GM21390 (cell line): ENCODE measurements around the gene UBN1.

Experiments used
- ATAC-seq: cut with Tn5 transposase; IDR thresholded peaks from one replicate; pipeline ENCODE4 v1.9.1; 2021; ENCODE audit not compliant: unreplicated experiment

The UBN1 gene

DNA sequence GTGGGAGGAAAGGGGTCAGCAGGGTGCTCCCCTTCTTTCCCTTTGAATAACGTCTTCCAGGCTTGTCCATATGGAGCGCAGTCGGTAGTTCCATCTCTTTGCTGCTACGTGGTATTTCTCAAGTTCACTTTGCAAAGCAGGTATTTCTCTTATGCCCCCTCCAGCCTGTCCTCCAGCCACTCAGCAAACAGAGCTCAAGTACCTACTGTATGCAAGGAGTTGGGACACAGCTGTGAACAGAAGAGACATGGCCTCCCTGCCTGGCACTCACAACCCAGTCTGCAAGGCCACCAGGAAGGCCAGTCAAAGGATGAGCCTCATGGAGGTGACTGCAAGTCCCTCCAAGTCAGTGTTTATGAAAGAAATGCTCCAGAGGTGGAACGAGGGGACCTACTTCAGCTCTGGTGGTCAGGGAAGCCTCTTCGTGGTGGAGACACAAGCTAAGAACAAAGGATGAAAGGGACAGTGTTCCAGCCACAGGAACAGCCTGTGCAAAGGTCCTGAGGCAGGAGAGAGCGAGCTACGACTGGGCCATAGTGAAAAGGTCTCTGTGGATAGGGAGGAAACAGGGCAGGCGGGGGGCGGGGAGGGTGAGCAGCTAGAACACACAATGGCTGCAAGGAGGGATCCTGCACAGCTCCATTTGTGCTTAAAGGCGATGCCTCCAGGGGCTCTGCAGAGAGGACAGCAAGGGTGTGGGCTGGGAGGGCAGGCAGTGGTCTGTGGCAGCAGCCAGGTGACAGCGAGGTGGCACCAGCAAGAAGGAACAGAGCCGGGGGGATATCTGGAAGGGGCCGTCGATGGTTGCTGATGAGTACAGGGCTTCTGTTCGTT lies 57.0 kb downstream of the UBN1 start:
- ATAC-seq, result no peak

DNA sequence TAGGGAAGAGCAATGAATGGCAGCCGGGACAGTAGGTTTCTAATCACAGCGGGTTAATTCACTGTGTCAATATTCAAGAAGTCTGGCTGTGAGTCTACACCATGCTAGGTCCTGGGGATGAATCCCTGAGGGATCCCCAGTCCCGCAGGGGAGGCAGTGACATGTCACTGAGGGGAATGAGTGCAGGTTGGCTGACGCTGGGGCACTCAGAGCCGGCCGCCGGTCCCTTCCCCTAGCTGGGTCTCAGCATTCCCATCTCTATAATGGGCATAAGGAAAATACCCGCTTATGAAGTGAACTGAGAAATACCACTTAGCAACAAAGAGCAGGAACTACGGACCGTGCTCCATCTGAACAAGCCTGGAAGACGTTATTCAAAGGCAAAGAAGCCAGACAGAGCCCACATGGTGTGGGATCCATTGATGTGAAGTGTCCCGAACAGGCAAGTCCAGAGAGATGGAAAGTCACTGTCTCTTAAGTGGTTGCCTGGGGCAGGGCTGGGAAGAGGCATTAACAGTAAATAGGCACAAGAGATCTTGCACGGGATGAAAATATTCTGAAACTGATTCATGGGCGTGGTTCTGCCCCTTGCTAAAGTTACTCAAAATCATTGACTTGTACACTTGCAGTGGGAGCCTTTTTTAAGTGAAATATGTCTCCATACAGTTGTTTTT lies 57.8 kb downstream of the UBN1 start:
- no peak for ATAC-seq

DNA sequence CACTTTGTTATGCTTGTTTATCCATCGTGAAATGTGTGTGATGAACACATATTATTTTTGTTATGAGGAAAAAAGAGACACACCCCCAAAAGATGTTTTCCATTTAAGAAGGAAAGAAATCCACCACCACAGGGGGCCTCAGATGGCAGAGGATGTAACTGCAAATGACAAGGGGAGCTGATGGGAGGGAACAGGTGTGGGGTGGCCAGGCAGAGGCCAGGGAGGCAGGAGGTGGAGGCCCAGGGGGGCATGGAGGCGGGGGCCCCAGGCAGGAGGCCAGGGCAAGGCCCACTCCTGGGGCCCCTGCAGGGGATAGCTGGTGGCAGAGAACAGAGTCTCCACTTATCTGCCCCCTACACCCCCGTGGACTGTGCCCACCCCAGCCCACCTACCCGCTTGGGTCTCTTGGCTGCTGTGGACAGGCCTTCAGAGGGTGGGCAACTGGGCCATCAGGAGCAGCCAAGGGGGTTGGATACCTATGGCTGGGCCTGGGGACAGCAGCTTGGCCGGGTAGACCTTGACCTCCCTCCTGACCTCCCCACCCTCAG lies 61.6 kb downstream of the UBN1 start:
- no peak for ATAC-seq

DNA sequence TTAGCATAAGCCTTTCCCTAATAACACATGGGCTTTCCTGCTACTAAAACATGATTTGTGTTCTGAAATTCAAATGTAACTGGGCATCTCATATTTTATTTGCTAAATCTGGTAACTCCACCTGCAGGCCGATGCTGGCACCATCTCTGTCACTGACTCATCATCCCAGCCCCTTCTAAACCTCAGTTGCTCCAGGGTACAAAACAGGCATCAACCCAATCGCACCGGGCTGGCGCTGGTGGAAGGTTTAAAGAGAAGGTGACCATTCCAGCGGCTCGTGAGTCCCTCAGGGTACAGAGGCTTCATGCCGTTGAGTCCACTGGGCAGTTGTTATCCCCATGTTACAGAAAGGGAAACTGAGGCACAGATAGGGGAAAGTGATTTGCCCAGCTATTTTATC lies 62.5 kb downstream of the UBN1 start:
- ATAC-seq, result no peak

DNA sequence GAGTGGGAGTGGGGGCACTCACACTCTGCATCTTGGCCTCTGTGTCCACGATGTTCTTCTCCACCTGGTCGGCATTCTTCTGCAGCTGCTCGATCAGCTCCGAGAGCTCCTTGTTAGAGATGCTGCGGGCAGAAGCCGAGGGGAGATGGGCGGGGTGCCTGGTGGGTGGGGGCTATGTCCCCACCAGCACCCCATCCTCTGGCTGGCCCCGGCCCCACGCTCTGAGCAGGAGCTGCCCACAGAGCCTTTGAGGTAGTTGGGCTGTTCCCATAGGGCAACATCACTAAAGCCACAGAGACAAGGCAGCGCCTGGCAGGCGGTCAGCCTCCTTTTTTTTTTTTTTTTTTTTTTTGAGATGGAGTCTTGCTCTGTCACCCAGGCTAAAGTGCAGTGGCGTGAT lies 63.5 kb downstream of the UBN1 start:
- ATAC-seq, result no peak

DNA sequence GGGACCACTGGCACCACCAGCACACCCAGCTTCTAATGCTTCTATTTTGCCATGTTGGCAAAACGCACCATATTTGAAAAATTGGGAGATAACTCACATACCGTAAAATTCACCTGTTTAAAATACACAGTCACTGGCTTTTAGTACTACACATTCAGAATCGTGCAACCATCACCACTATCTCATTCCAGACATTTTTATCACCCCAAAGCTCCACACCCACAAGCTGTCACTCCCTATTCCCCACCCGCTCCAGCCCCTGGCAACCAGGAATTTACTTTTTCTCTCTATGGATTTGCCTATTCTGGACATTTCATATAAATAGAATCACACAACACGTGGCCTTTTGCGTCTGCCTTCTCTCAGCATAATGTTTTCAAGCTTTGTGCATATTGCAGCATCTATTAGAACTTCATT lies 64.7 kb downstream of the UBN1 start:
- ATAC-seq, result no peak

DNA sequence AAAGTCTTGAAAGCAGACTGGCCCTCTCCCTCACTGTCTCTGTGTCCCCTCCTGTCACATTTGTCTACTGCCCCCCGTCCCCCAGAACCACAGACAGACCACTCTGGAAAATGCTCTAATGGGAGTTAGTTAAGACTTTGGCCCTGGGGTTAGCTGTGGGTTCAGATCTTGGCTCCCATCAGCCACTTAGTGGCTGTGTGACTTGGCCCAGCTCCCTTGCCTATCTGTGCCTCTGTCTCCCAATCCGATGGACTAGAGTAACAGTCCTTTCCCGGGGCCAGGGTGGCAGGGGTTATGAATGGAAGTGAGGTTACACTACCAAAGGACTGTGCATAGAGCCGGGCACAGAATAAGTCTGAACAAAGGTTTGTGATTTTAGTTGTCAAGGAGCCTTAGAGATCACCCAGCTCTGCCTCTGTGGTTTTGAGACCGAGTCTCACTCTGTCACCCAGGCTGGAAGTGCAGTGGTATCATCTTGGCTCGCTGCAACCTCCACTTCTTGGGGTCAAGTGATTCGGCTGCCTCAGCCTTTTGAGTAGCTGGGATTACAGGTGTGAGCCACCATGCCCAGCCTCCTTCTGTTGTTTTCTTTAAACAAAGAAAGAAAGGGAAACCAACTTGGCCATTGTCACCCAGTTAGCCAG lies 66.0 kb downstream of the UBN1 start:
- no peak for ATAC-seq

DNA sequence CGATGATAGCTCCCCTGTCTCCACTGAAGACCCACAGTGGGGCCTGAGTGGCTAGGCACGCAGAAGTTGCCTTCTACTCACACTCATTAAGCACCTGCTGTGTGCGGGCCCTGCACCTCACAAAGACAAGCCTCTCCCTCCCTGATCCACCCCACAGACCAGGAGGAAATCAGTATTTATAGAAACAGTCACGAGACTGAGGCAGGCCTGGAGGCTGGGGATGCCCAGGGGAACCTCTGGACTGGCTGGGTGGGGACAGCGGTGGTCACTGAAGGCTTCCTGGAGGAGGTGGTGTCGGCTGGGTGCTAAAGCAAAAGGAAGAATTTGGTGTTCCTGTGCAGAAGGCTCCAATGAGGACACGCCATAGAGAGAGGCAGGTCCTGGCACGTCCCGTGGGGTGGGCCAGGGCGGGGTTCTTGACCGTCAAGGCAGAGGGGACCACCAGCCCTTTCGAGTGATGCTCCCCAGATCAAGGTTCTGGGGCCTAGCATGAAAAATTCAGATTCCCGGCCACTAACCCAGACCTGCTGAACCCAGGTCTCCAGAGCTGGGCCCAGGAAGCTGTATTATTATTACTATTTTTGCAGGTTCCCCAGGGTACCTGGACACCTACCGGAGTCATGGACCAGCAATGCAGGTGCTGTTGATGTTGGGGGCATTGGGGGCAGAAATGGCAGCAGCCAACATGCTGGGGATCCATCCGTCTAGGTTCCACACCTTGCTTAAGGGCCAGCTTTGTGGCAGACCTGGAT lies 66.7 kb downstream of the UBN1 start:
- ATAC-seq, result no peak

DNA sequence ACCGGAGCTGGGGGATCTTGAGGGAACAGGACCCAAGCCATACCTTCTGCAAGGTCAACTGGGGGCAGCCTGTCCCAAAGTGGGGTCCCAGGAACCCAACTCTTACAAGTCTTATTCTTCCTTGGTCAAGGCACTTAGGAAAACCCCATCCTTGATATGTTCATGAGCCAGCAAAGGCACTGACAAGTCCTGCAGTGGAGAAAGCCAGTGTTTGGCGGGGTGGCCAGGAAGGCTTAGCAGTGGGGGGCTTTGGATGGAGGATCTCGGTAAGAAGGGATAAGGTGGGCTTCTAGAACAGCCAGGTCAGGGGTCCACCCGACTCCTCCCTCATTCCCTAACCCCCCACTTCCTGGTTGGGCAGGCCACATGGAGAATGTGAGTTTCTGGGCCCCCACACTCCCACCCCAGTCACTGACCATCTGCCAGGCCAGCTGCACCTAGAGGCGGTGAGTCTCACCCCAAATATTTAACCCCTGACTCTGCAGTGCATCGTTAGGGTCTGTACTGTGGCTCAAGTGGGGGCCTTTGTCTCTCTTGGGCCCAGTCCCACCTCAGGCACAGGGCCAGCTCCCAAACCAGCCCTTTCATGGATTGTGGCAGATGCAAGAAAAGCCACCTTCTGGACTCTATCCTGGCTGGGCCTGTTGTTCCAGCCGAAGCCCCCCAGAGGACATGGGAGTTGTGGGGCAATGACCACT lies 67.4 kb downstream of the UBN1 start:
- no peak for ATAC-seq

DNA sequence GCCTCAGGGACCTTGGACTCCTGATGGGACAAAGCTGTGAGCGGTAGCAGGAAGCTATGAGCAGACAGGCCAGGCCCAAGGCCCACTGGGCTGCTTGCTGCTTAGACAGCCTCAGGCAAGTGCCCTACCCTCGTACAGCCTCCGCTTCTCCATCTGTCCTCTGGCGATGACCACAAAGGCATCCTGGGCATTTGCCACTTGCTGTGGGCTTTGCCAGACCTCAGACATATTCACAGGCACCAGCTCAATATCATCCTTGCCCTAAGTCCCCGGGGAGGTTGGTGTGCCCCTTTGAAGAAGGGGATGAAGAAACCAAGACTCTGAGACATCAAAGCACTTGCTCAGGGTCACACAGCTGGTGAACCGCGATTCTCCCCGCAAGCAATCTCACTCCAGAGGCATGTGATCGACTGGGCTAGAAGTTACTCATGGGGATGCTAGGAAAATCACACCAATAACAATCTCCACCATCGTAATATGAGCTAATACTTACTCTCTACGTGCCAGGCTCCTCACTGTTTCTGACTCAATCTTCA lies 68.0 kb downstream of the UBN1 start:
- no peak for ATAC-seq

DNA sequence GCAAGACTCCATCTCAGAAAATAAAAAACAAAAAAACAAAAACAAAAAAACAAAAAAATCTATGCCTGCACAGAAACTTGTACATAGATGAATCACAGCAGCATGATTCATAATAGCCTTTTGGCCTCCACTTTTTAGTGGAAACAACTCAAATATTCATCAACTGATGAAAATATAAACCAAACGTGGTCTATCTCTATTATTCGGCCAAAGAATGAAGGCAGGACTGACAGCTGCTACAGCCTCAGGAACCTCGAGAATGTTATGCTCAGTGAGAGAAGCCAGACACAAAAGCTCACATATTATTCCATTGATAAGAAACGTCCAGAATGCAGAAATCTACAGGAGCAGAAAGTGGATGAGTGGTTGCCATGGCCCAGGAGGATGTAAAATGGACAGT lies 69.8 kb downstream of the UBN1 start:
- ATAC-seq, result no peak

DNA sequence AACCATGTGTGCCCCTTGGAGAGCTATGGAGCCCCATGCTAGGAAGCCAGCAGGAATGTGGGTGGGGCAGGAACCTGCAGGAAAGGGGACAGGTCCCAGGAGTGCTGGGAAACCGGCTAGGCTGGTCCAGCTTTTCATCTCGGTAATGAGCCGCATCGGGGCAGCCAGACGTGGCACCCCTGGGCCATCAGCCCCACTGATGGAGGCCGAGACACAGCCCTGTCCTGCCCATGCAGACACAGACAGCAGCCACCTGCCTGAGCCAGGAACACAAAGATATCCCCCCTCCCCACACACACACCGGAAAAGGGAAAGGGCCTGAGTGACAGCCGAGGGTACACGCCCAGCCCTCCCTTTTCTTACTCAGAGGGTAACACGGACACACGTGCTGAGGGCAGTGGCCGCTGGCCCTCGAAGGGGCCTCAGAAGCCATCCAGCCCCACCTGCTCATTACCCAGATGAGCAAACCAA lies 71.5 kb downstream of the UBN1 start:
- no peak for ATAC-seq

DNA sequence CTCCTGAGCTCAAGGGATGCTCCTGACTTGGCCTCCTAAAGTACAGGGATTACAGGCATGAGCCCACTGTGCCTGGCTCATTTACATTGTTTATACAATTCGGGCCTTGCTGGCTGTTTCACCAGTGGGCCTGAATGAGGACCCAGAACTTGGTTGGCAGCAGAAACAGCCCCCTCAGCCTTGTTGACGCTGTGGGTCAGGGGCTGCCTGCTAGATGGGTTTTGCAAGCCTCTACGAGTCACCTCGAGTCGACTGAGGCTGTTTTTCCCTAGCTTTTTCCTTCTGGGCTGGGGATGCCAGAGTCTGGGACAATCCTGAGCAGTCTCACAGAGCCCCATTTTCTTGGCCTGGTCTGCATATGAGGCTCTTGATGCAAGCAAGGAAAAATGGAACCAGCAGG lies 73.5 kb downstream of the UBN1 start:
- ATAC-seq, result no peak

DNA sequence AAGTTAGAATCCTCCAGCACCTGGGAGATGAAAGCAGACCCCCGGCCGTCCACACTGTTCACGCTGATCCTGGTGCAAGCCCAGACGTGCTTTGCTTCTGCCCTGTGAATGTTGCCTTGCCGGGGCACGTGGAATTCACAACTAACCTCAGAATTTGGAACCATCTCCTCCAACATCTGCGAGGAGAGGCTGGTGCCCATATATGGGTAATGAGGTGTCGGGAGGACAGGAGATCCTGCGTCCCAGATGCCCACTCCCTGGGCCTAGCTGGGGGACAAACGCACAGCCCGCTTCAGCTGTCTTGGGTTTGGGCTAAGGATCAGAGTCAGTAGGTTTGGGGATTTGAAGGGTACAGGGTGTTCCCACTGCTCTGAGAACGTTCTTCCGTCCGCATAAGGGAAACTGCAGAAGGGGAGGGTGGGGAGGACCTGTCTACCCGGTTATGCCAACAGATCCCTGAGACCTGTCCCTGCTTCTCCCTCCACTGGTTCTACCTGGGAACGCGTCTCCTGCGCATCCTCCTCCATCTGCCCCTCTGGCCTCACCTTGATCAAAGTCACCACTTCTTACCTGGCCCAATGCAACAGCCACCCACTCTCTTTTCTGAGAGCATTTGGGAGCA lies 75.6 kb downstream of the UBN1 start:
- ATAC-seq, result no peak

DNA sequence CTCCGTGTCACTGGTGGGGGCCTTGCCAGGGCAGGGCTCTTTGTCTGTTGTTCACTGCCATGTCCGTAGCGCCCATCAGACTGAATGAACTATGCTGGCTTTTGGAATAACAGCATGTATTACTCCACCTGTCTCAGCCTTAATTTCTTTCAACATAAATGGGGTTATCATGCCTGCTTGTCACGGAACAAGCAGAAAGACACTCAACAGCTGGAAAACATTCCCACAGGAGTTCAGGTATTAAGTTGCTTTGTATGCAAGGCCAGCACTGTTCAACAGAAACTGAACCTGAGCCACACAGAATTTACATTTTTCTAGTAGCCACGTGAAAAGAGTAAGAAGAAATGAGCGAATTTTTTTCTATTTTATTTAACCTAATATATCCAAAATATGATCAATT lies 76.6 kb downstream of the UBN1 start:
- ATAC-seq, result no peak

DNA sequence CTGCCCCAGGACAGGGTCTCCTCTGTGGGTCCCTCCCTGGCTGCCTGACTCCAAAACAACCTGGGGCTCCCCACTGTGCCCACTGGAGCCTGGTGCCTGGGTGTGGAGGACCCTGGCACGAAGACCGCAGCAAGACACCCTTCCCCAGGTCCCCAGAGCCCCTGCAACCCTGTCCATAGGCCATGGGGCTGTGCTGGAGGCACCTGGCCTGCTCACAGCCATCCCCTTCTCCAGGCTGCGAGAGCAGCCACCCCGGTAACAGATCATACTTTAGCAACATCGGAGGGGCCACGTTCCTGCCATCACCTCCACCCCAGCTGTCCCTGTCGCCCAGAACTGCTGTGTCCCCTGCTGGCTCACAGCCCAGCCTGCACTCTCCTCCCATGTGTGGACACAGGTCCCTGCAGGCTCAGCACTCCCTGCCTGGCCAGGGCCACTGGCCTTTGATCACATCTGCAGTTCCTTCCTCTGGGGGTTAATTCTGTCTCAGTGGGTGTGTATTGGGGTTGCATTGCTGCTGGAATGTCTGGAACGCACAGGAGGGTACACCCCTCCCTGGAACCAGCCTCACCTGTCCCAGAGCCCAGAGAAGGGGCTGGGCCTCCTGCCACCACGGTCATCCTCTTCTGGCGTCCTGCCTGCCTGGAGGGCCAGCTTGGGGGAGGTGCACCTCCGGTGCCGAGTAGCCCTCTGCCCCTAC lies 77.5 kb downstream of the UBN1 start:
- no peak for ATAC-seq

DNA sequence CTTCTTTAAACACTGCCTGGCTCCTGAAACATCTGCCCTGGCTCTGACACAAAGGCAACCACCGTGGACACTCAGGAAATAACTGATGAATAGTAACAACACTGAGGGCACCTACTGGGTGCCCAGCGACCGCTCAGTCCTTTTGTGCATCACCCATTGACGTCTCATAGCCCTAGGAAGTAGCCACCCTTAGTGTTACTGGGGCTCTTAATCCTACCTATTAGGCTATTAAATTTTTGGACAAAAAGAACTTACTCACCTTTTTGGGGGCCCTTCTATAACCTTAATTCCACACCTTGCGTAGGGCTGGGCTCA lies 78.0 kb downstream of the UBN1 start:
- ATAC-seq, result no peak

DNA sequence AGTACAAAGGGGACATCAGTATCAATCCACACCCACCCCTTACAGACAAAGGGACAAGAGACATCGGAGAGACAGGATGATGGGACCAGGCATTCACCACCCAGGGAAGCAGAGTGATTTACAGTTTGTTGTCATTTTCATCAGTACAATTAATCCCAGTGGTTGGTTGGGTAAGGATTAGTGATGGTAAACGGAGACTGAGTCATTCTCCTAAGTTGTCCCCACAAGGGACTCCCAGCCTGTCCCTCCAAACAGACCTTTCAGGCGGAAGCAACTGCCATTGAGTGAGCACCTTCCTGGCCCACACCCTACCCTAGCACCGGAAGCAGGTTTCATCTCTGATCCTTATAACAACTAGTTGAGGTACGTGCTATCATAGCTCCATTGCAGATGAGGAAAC lies 78.5 kb downstream of the UBN1 start:
- ATAC-seq, result no peak

DNA sequence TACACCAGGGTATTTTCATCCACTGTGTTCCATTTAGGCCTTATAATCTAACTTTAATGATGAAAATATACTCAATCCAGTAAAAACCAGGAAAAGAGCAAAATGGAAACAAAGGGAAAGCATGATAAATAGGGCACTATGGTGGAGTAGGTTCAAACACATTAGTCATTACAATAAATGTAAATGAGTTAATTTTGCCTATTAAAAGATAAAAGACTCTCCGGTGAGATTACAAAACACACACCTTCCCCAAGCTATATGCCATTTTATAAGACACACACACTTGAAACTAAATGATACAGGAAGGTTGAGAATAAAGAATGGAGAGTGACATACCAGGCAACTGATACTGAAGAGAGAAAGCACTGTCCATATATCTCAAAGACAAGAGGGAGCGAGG lies 79.6 kb downstream of the UBN1 start:
- no peak for ATAC-seq
